Neuronal stem cell (in vitro differentiated cells): ENCODE data around the gene ZNF681.
"Not testable (repeated sequence)": the region's sequence is repeated elsewhere in the genome, so short reads cannot be mapped to it uniquely, and the experiment has no call there.

Experiments
- DNase-seq: peaks from one replicate; pipeline ENCODE4 v3.0.0-alpha.2; 2013; ENCODE audit warnings: low spot score
- H2AFZ ChIP-seq: one replicate; pipeline ENCODE4 v1.6.1; 2013; ENCODE audit warnings: mild to moderate bottlenecking, low read length, inconsistent platforms
- H2AK5ac ChIP-seq: 2 replicates; pipeline ENCODE4 v1.6.1; 2013; ENCODE audit warnings: low read depth, mild to moderate bottlenecking, inconsistent platforms, low read length, moderate library complexity, mixed read lengths
- H2BK120ac ChIP-seq: 2 replicates; pipeline ENCODE4 v1.6.1; 2013; ENCODE audit warnings: low read depth, mild to moderate bottlenecking, inconsistent platforms, low read length, moderate library complexity, mixed read lengths
- H2BK12ac ChIP-seq: one replicate; pipeline ENCODE4 v1.6.1; 2013; ENCODE audit warnings: low read length, inconsistent platforms
- H2BK15ac ChIP-seq: 2 replicates; pipeline ENCODE4 v1.6.1; 2013; ENCODE audit warnings: mild to moderate bottlenecking, low read length, inconsistent platforms, mixed read lengths
- H2BK5ac ChIP-seq: one replicate; pipeline ENCODE4 v1.6.1; 2013; ENCODE audit warnings: inconsistent platforms, mild to moderate bottlenecking, low read length, moderate library complexity
- H3K14ac ChIP-seq: one replicate; pipeline ENCODE4 v1.6.1; 2013; ENCODE audit warnings: low read length, inconsistent platforms
- H3K18ac ChIP-seq: 2 replicates; pipeline ENCODE4 v1.6.1; 2013; ENCODE audit warnings: low read length, inconsistent platforms
- H3K23ac ChIP-seq: 2 replicates; pipeline ENCODE4 v1.6.1; 2013; ENCODE audit warnings: low read depth, mild to moderate bottlenecking, mixed read lengths, low read length, inconsistent platforms; ENCODE audit not compliant: poor library complexity
- H3K27ac ChIP-seq: replicated peaks from 3 replicates; pipeline ENCODE4 v1.5.1; 2013; ENCODE audit warnings: low read length, inconsistent platforms
- H3K27me3 ChIP-seq, 3 experiments: 2 replicates each; pipeline ENCODE4 v1.6.1; 2013; ENCODE audit warnings: low read length in 3 of 3, mild to moderate bottlenecking in 2 of 3, inconsistent platforms in 1 of 3, low read depth in 1 of 3, mixed read lengths in 1 of 3, moderate library complexity in 1 of 3; ENCODE audit not compliant: control insufficient read depth in 3 of 3, insufficient read depth in 3 of 3
- H3K36me3 ChIP-seq, 2 donors: replicated peaks in 1 of 2; 2 replicates each; pipeline ENCODE4 v1.6.1; 2013; ENCODE audit warnings: low read length in 2 of 2; ENCODE audit not compliant: control insufficient read depth in 2 of 2, insufficient read depth in 2 of 2
- H3K4ac ChIP-seq: 2 replicates; pipeline ENCODE4 v1.6.1; 2013; ENCODE audit warnings: inconsistent platforms, mild to moderate bottlenecking, low read length, moderate library complexity
- H3K4me1 ChIP-seq, 2 donors: 1 replicate in 1 of 2; 2 replicates in 1 of 2; pipeline ENCODE4 v1.6.1; 2013; ENCODE audit warnings: low read length in 2 of 2, low read depth in 1 of 2; ENCODE audit not compliant: control insufficient read depth in 2 of 2, insufficient read depth in 1 of 2
- H3K4me2 ChIP-seq: one replicate; pipeline ENCODE4 v1.6.1; 2013; ENCODE audit warnings: mild to moderate bottlenecking, low read length, inconsistent platforms; ENCODE audit not compliant: insufficient read depth, poor library complexity, severe bottlenecking
- H3K4me3 ChIP-seq, 2 donors: 2 replicates each; pipeline ENCODE4 v1.5.1; 2013; ENCODE audit warnings: low read length in 2 of 2, mild to moderate bottlenecking in 2 of 2, inconsistent platforms in 1 of 2, moderate library complexity in 1 of 2
- H3K79me1 ChIP-seq: one replicate; pipeline ENCODE4 v1.6.1; 2013; ENCODE audit warnings: low read depth, mild to moderate bottlenecking, inconsistent platforms, low read length, moderate library complexity
- H3K9ac ChIP-seq: one replicate; pipeline ENCODE4 v1.6.1; 2013; ENCODE audit warnings: mild to moderate bottlenecking, low read depth, low read length, inconsistent platforms; ENCODE audit not compliant: poor library complexity
- H3K9me3 ChIP-seq, 2 donors: replicated peaks in 1 of 2; 2 replicates each; pipeline versions ENCODE3 to v1.6.1; 2013; ENCODE audit warnings: low read length in 2 of 2, mild to moderate bottlenecking in 2 of 2, inconsistent platforms in 1 of 2, low read depth in 1 of 2, mixed read lengths in 1 of 2, moderate library complexity in 1 of 2; ENCODE audit not compliant: control insufficient read depth in 2 of 2, insufficient read depth in 1 of 2
- H4K8ac ChIP-seq: one replicate; pipeline ENCODE4 v1.6.1; 2013; ENCODE audit warnings: low read depth, mild to moderate bottlenecking, inconsistent platforms, low read length, moderate library complexity
- H4K91ac ChIP-seq: one replicate; pipeline ENCODE4 v1.6.1; 2013; ENCODE audit warnings: low read length, low read depth, mild to moderate bottlenecking, inconsistent platforms; ENCODE audit not compliant: poor library complexity
- WGBS, 2 donors: extraction: QIAGEN DNeasy Blood & Tissue Kit; methylation state at CpG; one replicate each; pipeline ENCODE4 v1.1.7; 2013; ENCODE audit warnings: missing lambda C conversion rate in 2 of 2, mixed read lengths in 1 of 2; ENCODE audit not compliant: insufficient read length in 2 of 2, insufficient replicate concordance in 1 of 2; ENCODE audit errors: extremely low coverage in 2 of 2; 5-methylcytosine and 5-hydroxymethylcytosine counted together

The ZNF681 gene

GRCh38 chr19:23779645-23780044, 21.0 kb upstream of the ZNF681 start:
- H3K9me3 ChIP-seq = peaks cover 0 to 90% of the 10 kb centered on the region in 2 donors
- H2BK5ac ChIP-seq = no peak overlapping the region
- peaks cover 35 to 97% of the 10 kb centered on the region in 2 donors for H3K36me3 ChIP-seq
- H3K9ac ChIP-seq = no peak overlapping the region
- H3K18ac ChIP-seq = no peak overlapping the region
- no peak overlapping the region for H3K4ac ChIP-seq
- H3K4me2 ChIP-seq = no peak overlapping the region
- H3K23ac ChIP-seq = no peak overlapping the region
- H2AFZ ChIP-seq = no peak overlapping the region
- no peak overlapping the region for H2BK15ac ChIP-seq
- H2BK120ac ChIP-seq = no peak overlapping the region
- peaks cover 4% of the 10 kb centered on the region for H3K79me1 ChIP-seq
- H4K91ac ChIP-seq = no peak overlapping the region
- no peak overlapping the region for H3K14ac ChIP-seq
- no peak overlapping the region for H3K4me3 ChIP-seq
- no peaks in the 10 kb centered on the region for H3K27me3 ChIP-seq
- no peak overlapping the region for H4K8ac ChIP-seq
- H2BK12ac ChIP-seq = no peak overlapping the region
- H2AK5ac ChIP-seq = no peak overlapping the region
- no CpG with 5 or more reads among the region's 7 CpGs for WGBS, 2 donors
- H3K27ac ChIP-seq = no peak overlapping the region
- no peaks in the 10 kb centered on the region for H3K4me1 ChIP-seq
- DNase-seq = no peak

DNA sequence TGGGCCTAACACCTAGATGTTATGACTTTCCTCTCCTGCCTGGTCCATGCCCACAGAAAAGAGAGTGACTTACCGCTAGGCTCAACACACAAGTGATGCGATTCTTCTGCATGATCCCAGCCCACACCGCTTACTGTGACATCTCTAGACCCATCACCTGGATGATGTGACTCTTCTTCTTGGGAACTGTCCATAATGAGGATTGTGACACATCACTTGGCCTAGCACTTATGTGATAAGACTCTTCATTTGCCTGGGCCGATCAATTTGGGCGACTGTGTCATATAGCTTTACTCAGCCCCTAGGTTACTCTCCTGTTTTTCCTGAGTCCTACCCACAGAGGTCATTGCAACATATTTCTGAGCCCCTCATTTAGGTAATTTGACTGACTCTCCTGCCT, 19.9 kb upstream of the ZNF681 start:
- Histone ChIP-seq H3K4ac (no peak overlapping the region), H3K79me1 (peaks cover 4% of the 10 kb centered on the region), H3K14ac (no peak overlapping the region), H3K36me3 (peaks cover 30 to 97% of the 10 kb centered on the region in 2 donors), H2BK15ac (no peak overlapping the region), H2AK5ac (no peak overlapping the region), H2BK12ac (no peak overlapping the region), H4K8ac (no peak overlapping the region), H3K23ac (no peak overlapping the region), H3K4me1 (no peaks in the 10 kb centered on the region), H3K4me3 (no peak overlapping the region), H3K27ac (no peak overlapping the region), H2AFZ (no peak overlapping the region), H2BK120ac (no peak overlapping the region), H3K27me3 (no peaks in the 10 kb centered on the region), H3K4me2 (no peak overlapping the region), H4K91ac (no peak overlapping the region), H3K18ac (no peak overlapping the region), H2BK5ac (no peak overlapping the region), H3K9ac (no peak overlapping the region), H3K9me3 (peaks cover 0 to 91% of the 10 kb centered on the region in 2 donors)
- WGBS, 2 donors = no CpG with 5 or more reads among the region's 5 CpGs
- no peak for DNase-seq

GRCh38 chr19:23778036-23778435, 19.3 kb upstream of the ZNF681 start:
- H3K9ac ChIP-seq, DNase-seq, H3K4me2 ChIP-seq, H2BK5ac ChIP-seq, H2BK12ac ChIP-seq, H4K91ac ChIP-seq, H3K18ac ChIP-seq, H4K8ac ChIP-seq, H2AFZ ChIP-seq, H3K4ac ChIP-seq, H2BK120ac ChIP-seq, H3K27me3 ChIP-seq, H3K23ac ChIP-seq, H3K27ac ChIP-seq, H3K79me1 ChIP-seq, H2AK5ac ChIP-seq, H3K4me1 ChIP-seq, H3K4me3 ChIP-seq, H3K14ac ChIP-seq, H2BK15ac ChIP-seq: not testable (repeated sequence)
- no CpG with 5 or more reads among the region's 6 CpGs for WGBS, 2 donors
- Histone ChIP-seq H3K36me3 (peaks cover 29 to 95% of the 10 kb centered on the region in 2 donors), H3K9me3 (peaks cover 0 to 87% of the 10 kb centered on the region in 2 donors)

GRCh38 chr19:23777216-23777615, 18.5 kb upstream of the ZNF681 start:
- Histone ChIP-seq H3K14ac (no peak overlapping the region), H2BK15ac (no peak overlapping the region), H3K18ac (no peak overlapping the region), H2BK120ac (no peak overlapping the region), H3K23ac (no peak overlapping the region), H3K4me3 (no peak overlapping the region), H2AK5ac (no peak overlapping the region), H3K4me1 (no peaks in the 10 kb centered on the region), H2BK12ac (no peak overlapping the region), H3K27me3 (no peaks in the 10 kb centered on the region), H3K36me3 (peaks cover 26 to 94% of the 10 kb centered on the region in 2 donors), H3K9me3 (peaks cover 0 to 86% of the 10 kb centered on the region in 2 donors), H2AFZ (no peak overlapping the region), H4K91ac (no peak overlapping the region), H3K9ac (no peak overlapping the region), H3K27ac (no peak overlapping the region), H3K4me2 (no peak overlapping the region), H4K8ac (no peak overlapping the region), H2BK5ac (no peak overlapping the region), H3K79me1 (peaks cover under 1% of the 10 kb centered on the region), H3K4ac (no peak overlapping the region)
- no peak for DNase-seq
- WGBS, 2 donors = no CpG with 5 or more reads among the region's 3 CpGs
